Measurements from ENCODE around the gene HSPA1A. TPM values are rescaled to one million over a fixed set of nuclear protein-coding genes. Genes with fewer than 3 reads are reported as not detected.
A peak's percentile ranks its signal among the peaks of the same experiment; 100 is the strongest.
"Not testable (repeated sequence)": the region's sequence is repeated elsewhere in the genome, so short reads cannot be mapped to it uniquely, and the experiment has no call there.

HSPA1A gene
- total RNA-seq, 1 donor from 2014 or later: 190 TPM

- Mint-ChIP-seq H3K9me3 (no peaks in the 10 kb centered on the region), H3K4me3 (peak overlapping the region; percentile 87), H3K27me3 (no peaks in the 10 kb centered on the region), H3K36me3 (ENCODE audit: low read depth) (peaks cover 15% of the 10 kb centered on the region), H3K27ac (peak overlapping the region; percentile 93), H3K4me1 (peaks cover 40% of the 10 kb centered on the region)
- intact Hi-C loops (cut with micrococcal nuclease): loop anchor here (2.0 to 10.0 kb wide), 4 partner anchors 20 to 332 kb away; partner anchors contain the start of genes LSM2, LTA, MICB and TNF
- DNase-seq: no peak
These were observed 11.5 kb downstream of the HSPA1A start for GRCh38 chr6:31826793-31827285.

GRCh38 chr6:31827286-31828079 is 12.1 kb downstream of the HSPA1A start, which contains the start of gene HSPA1B:
TSS of gene HSPA1B (plus strand) at chr6:31827738. CDS start at chr6:31827951, 213 bp downstream.
- peak; percentile 98 for DNase-seq
- Mint-ChIP-seq H3K27me3 (no peaks in the 10 kb centered on the region), H3K4me3 (peak within 1 kb of the TSS; percentile 87), H3K9me3 (no peaks in the 10 kb centered on the region), H3K36me3 (ENCODE audit: low read depth) (peaks cover 15% of the 10 kb centered on the region), H3K4me1 (peaks cover 37% of the 10 kb centered on the region), H3K27ac (peak within 1 kb of the TSS; percentile 93)
- intact Hi-C loops (cut with micrococcal nuclease): loop anchor here (2.0 to 10.0 kb wide), 4 partner anchors 21 to 333 kb away; partner anchors contain the start of genes LSM2, LTA, MICB and TNF

- Mint-ChIP-seq H3K4me1 (peaks cover 30% of the 10 kb centered on the region), H3K27me3 (no peaks in the 10 kb centered on the region), H3K36me3 (ENCODE audit: low read depth) (peaks cover 18% of the 10 kb centered on the region), H3K4me3 (peak overlapping the region; percentile 91), H3K27ac (peak overlapping the region; percentile 82), H3K9me3 (no peaks in the 10 kb centered on the region)
- peak; percentile 72 for DNase-seq
- intact Hi-C loops (cut with micrococcal nuclease): loop anchor here (1.0 to 10.0 kb wide), 4 partner anchors 149 to 335 kb away; partner anchors contain the start of genes LTA, MICB and TNF
These were observed 14.4 kb downstream of the HSPA1A start for GRCh38 chr6:31829633-31830283.

GRCh38 chr6:31830886-31831335 is 15.6 kb downstream of the HSPA1A start:
- H3K27ac Mint-ChIP-seq: peak overlapping the region; percentile 82
- intact Hi-C loops (cut with micrococcal nuclease): loop anchor here (1.0 kb wide), 2 partner anchors 151 to 166 kb away; no protein-coding TSS in a partner anchor
- H3K4me3 Mint-ChIP-seq: peak overlapping the region; percentile 91
- no peaks in the 10 kb centered on the region for H3K9me3 Mint-ChIP-seq
- peaks cover 26% of the 10 kb centered on the region for H3K36me3 Mint-ChIP-seq (ENCODE audit: low read depth)
- peaks cover 24% of the 10 kb centered on the region for H3K4me1 Mint-ChIP-seq
- no peak for DNase-seq
- H3K27me3 Mint-ChIP-seq: no peaks in the 10 kb centered on the region

GRCh38 chr6:31831350-31832215 is 16.2 kb downstream of the HSPA1A start:
- Mint-ChIP-seq H3K4me3 (peak overlapping the region; percentile 91), H3K27ac (no peak overlapping the region), H3K4me1 (peaks cover 27% of the 10 kb centered on the region), H3K9me3 (no peaks in the 10 kb centered on the region), H3K36me3 (ENCODE audit: low read depth) (peaks cover 33% of the 10 kb centered on the region), H3K27me3 (no peaks in the 10 kb centered on the region)
- no peak for DNase-seq
- intact Hi-C loops (cut with micrococcal nuclease): no loop called here

- intact Hi-C loops (cut with micrococcal nuclease): loop anchor here (1.0 to 2.0 kb wide), 6 partner anchors 20 to 288 kb away; partner anchors contain the start of genes ATP6V1G2, EHMT2, GPANK1 and HSPA1A
- DNase-seq: peak; percentile 93
These were observed 19.3 kb downstream of the HSPA1A start for GRCh38 chr6:31834367-31835250.

GRCh38 chr6:31836047-31836473 is 20.7 kb downstream of the HSPA1A start:
- H3K27me3 Mint-ChIP-seq: no peaks in the 10 kb centered on the region
- H3K9me3 Mint-ChIP-seq: no peaks in the 10 kb centered on the region
- intact Hi-C loops (cut with micrococcal nuclease): no loop called here
- H3K36me3 Mint-ChIP-seq (ENCODE audit: low read depth): peaks cover 58% of the 10 kb centered on the region
- peak overlapping the region; percentile 96 for H3K27ac Mint-ChIP-seq
- H3K4me3 Mint-ChIP-seq: peak overlapping the region; percentile 97
- peaks cover 30% of the 10 kb centered on the region for H3K4me1 Mint-ChIP-seq
- no peak for DNase-seq

More at GRCh38 chr6:31834367-31835250, 19.3 kb downstream of the HSPA1A start:
- peaks cover 57% of the 10 kb centered on the region for H3K36me3 Mint-ChIP-seq (ENCODE audit: low read depth)
- peaks cover 34% of the 10 kb centered on the region for H3K4me1 Mint-ChIP-seq
- peak overlapping the region; percentile 97 for H3K4me3 Mint-ChIP-seq
- no peaks in the 10 kb centered on the region for H3K27me3 Mint-ChIP-seq
- no peaks in the 10 kb centered on the region for H3K9me3 Mint-ChIP-seq
- peak overlapping the region; percentile 96 for H3K27ac Mint-ChIP-seq

- H3K27me3 Mint-ChIP-seq: no peaks in the 10 kb centered on the region
- peaks cover 59% of the 10 kb centered on the region for H3K36me3 Mint-ChIP-seq (ENCODE audit: low read depth)
- H3K4me1 Mint-ChIP-seq: peaks cover 26% of the 10 kb centered on the region
- no peaks in the 10 kb centered on the region for H3K9me3 Mint-ChIP-seq
- H3K27ac Mint-ChIP-seq: peak overlapping the region; percentile 96
- DNase-seq: no peak
- intact Hi-C loops (cut with micrococcal nuclease): no loop called here
- H3K4me3 Mint-ChIP-seq: peak overlapping the region; percentile 97
These were observed 21.4 kb downstream of the HSPA1A start for GRCh38 chr6:31836474-31837368.

GRCh38 chr6:31837369-31838113 is 22.2 kb downstream of the HSPA1A start:
- H3K4me3 Mint-ChIP-seq: peak overlapping the region; percentile 97
- H3K27me3 Mint-ChIP-seq: no peaks in the 10 kb centered on the region
- no peaks in the 10 kb centered on the region for H3K9me3 Mint-ChIP-seq
- peaks cover 59% of the 10 kb centered on the region for H3K36me3 Mint-ChIP-seq (ENCODE audit: low read depth)
- H3K27ac Mint-ChIP-seq: peak overlapping the region; percentile 96
- peaks cover 25% of the 10 kb centered on the region for H3K4me1 Mint-ChIP-seq
- intact Hi-C loops (cut with micrococcal nuclease): no loop called here
- DNase-seq: no peak

- H3K36me3 Mint-ChIP-seq (ENCODE audit: low read depth): peaks cover 59% of the 10 kb centered on the region
- H3K27ac Mint-ChIP-seq; DNase-seq; intact Hi-C loops (cut with micrococcal nuclease); H3K9me3 Mint-ChIP-seq; H3K27me3 Mint-ChIP-seq: not testable (repeated sequence)
- H3K4me1 Mint-ChIP-seq: peaks cover 25% of the 10 kb centered on the region
- H3K4me3 Mint-ChIP-seq: peak overlapping the region; percentile 97
These were observed 22.8 kb downstream of the HSPA1A start for GRCh38 chr6:31838114-31838553.

GRCh38 chr6:31838968-31839367 is 23.6 kb downstream of the HSPA1A start:
- H3K27me3 Mint-ChIP-seq: no peaks in the 10 kb centered on the region
- H3K4me1 Mint-ChIP-seq: peaks cover 24% of the 10 kb centered on the region
- H3K9me3 Mint-ChIP-seq: no peaks in the 10 kb centered on the region
- H3K27ac Mint-ChIP-seq: no peak overlapping the region
- H3K36me3 Mint-ChIP-seq (ENCODE audit: low read depth): peaks cover 59% of the 10 kb centered on the region
- DNase-seq: no peak
- intact Hi-C loops (cut with micrococcal nuclease): no loop called here
- H3K4me3 Mint-ChIP-seq: peak overlapping the region; percentile 97
